GM21786 (cell line): ENCODE results near the gene PRTN3.

ENCODE experiments used
- ATAC-seq: cut with Tn5 transposase; IDR thresholded peaks from one replicate; pipeline ENCODE4 v1.9.1; 2021; ENCODE audit not compliant: unreplicated experiment

Gene PRTN3

DNA sequence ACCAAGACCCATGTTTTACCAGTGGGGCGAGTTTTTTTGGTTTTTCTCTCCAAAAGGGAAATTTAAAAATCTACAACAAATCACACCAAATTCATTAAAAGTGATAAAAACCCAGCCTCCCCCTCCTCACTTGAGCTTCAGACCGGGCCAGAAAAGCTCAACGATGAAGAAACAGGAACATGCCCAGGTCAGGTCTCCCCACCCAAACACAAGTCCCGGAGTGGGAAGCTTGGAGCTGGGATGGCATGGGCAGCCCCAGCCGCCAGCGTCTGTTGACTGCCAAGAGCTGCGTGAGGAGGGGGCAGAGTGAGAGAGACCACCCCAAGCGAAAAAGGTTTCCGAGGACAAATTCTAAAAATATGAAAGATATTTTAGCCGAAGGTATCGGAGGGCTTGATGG lies 56.2 kb downstream of the PRTN3 start:
- ATAC-seq, result no peak

DNA sequence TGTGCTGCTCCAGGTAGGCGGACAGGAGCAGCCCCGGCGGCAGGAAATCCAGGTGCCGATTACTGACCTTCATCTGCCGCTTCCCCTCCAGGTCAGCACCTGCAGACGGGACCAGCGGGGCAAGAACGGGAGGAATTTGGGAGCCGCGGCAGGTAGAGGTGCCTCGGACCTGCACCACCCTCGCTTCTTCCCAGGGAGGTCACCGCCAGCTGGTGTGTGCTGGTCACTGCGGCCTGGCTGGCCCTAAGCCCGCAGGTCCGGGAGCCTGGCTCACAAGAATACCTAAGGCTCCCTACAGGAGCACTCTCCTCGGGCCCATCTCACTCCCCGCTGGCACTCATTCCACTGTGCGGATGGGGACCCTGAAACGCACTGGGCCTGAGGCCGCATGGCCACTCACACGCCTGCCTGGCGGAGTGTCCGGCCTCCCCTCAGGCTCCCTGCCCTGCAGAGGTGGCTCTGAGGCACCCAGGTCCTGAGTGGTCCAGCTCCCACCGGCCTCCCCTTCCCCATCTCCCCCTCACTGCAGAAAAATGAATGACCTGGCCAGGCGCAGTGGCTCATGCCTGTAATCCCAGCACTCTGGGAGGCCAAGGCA lies 56.7 kb downstream of the PRTN3 start:
- ATAC-seq, result no peak
